Adrenal gland (tissue), 12 donors: ENCODE results near the gene ANKS1A. TPM values are rescaled to one million over a fixed set of nuclear protein-coding genes. Genes with fewer than 3 reads are reported as not detected.

Experiments used
- DNase-seq, 7 donors: peaks; one replicate each; pipeline ENCODE4 v3.0.0-alpha.2; 2019 to 2020
- H3K27ac ChIP-seq, 5 donors: fragments of 200-600 bp; sonication (generic) in 4 of 5; 1 replicate in 3 of 5; 2 replicates in 2 of 5; pipeline versions ENCODE4 v1.5.1 to v1.8.0; 2016 to 2020; ENCODE audit warnings: mild to moderate bottlenecking in 1 of 5
- H3K27me3 ChIP-seq: fragments of 200-600 bp; 2 replicates; pipeline ENCODE4 v1.8.0; 2021
- H3K36me3 ChIP-seq, 2 donors: fragments of 200-600 bp; replicated peaks in 1 of 2; 1 replicate in 1 of 2; 2 replicates in 1 of 2; pipeline versions ENCODE4 v1.5.1 to v1.8.0; 2018 to 2022
- H3K4me1 ChIP-seq, 2 donors: fragments of 200-600 bp; replicated peaks in 1 of 2; 1 replicate in 1 of 2; 2 replicates in 1 of 2; pipeline versions ENCODE4 v1.5.1 to v1.8.0; 2018 to 2021
- H3K4me3 ChIP-seq, 4 donors: fragments of 200-600 bp; sonication (generic) in 3 of 4; one replicate each; pipeline ENCODE4 v1.5.1; 2016 to 2018
- H3K9me3 ChIP-seq, 3 donors: fragments of 200-600 bp; sonication (generic) in 1 of 3; replicated peaks in 1 of 3; 1 replicate in 2 of 3; 2 replicates in 1 of 3; pipeline versions ENCODE4 v1.5.1 to v1.8.0; 2016 to 2021
- CTCF ChIP-seq, 6 experiments: fragments of 450-650 bp in 4 of 6; fragments of 200-600 bp in 2 of 6; sonication (generic) in 1 of 6; IDR thresholded peaks; 1 replicate in 5 of 6; 2 replicates in 1 of 6; pipeline versions ENCODE4 v1.5.1 to v1.8.0; 2016 to 2021; ENCODE audit warnings: antibody characterized with exemption in 6 of 6, mild to moderate bottlenecking in 2 of 6, moderate library complexity in 1 of 6
- POLR2A ChIP-seq, 2 donors: fragments of 450-650 bp; IDR thresholded peaks; one replicate each; pipeline ENCODE4 v1.6.1; 2017; ENCODE audit warnings: antibody characterized with exemption in 2 of 2, mild to moderate bottlenecking in 2 of 2, moderate library complexity in 1 of 2
- WGBS, 4 donors: extraction: QIAGEN DNeasy Blood & Tissue Kit in 2 of 4; methylation state at CpG; one replicate each; pipeline versions ENCODE4 v1.1.5 to v1.1.7; 2013 to 2017; 5-methylcytosine and 5-hydroxymethylcytosine counted together
- intact Hi-C, 2 donors: fragments of 100-400 bp; cut with DNase I; formaldehyde crosslinking; loops; one replicate each; pipeline versions ENCODE4 v1.14.1 to v1.15.0; 2022 to 2023
- polyA plus RNA-seq, 3 donors: library from polyadenylated mRNA; stranded (reverse); fragments of 200-250 nt in 2 of 3; fragments of 350-450 nt in 1 of 3; fragmentation: Illumina TruSeq in 1 of 3; extraction: RNeasy Lipid Tissue Mini Kit (QIAGEN cat#74804) in 1 of 3; gene quantifications; one replicate each; pipeline ENCODE4 v1.2.3, GENCODE V29; 2013 to 2014
- total RNA-seq, 9 donors: library from RNA; depleted of rRNA in 4 of 9; stranded (reverse); fragments of >200 nt in 4 of 9; fragments of 120-200 nt in 1 of 9; fragmentation: NEBNext Ultra II Directional in 1 of 9; extraction: Animal tissue kit (Norgen Biotek cat#: 25700) in 1 of 9; gene quantifications; one replicate each; pipeline versions ENCODE4 v1.1.0 to v1.2.4, GENCODE V29; 2013 to 2023
- donor health status: healthy with polysubstance abuse.
- donor health status: Bipolar disorder and iron deficiency.
- donor health status: DM: yes; HTN: yes; CAD: no.
- donor health status: DM: no; HTN: no; CAD: no.
- donor health status: DM: no; HTN: no; CAD: no.
- donor health status: DM: yes; HTN: yes; CAD: no.

The ANKS1A gene
- total and polyA plus RNA-seq, 12 donors: 11.7 to 68.0 (median 42.4) TPM

- intact Hi-C loops: no loop called here
- Histone ChIP-seq H3K9me3 (no peaks in the 10 kb centered on the region), H3K36me3 (peaks cover 0 to 6% of the 10 kb centered on the region in 2 donors), H3K27me3 (no peaks in the 10 kb centered on the region), H3K4me3 (no peak overlapping the region), H3K4me1 (peaks cover 20 to 57% of the 10 kb centered on the region in 2 donors), H3K27ac (peak overlapping the region in 1 of 5 donors; percentile 3)
- TF ChIP-seq CTCF (IDR thresholded peaks at IDR 0.05) (no peak), POLR2A (IDR thresholded peaks at IDR 0.05) (no peak)
- DNase-seq: no peak
- WGBS, 4 donors: 75 to 79% (median 78%) methylated on average over 4 of the region's 4 CpGs
These were observed 152.2 kb downstream of the ANKS1A start for GRCh38 chr6:35041086-35041861.

- H3K36me3 ChIP-seq: peaks cover 0 to 6% of the 10 kb centered on the region in 2 donors
- H3K27me3 ChIP-seq: no peaks in the 10 kb centered on the region
- DNase-seq: no peak
- H3K4me1 ChIP-seq: peaks cover 29 to 66% of the 10 kb centered on the region in 2 donors
- 82 to 94% (median 91%) methylated on average over 9 of the region's 9 CpGs for WGBS, 4 donors
- peak overlapping the region in 1 of 5 donors; percentile 50 for H3K27ac ChIP-seq
- TF ChIP-seq POLR2A (IDR thresholded peaks at IDR 0.05): no peak
- no peaks in the 10 kb centered on the region for H3K9me3 ChIP-seq
- intact Hi-C loops: no loop called here
- no peak overlapping the region for H3K4me3 ChIP-seq
These were observed 153.2 kb downstream of the ANKS1A start for GRCh38 chr6:35042031-35042815.

DNA sequence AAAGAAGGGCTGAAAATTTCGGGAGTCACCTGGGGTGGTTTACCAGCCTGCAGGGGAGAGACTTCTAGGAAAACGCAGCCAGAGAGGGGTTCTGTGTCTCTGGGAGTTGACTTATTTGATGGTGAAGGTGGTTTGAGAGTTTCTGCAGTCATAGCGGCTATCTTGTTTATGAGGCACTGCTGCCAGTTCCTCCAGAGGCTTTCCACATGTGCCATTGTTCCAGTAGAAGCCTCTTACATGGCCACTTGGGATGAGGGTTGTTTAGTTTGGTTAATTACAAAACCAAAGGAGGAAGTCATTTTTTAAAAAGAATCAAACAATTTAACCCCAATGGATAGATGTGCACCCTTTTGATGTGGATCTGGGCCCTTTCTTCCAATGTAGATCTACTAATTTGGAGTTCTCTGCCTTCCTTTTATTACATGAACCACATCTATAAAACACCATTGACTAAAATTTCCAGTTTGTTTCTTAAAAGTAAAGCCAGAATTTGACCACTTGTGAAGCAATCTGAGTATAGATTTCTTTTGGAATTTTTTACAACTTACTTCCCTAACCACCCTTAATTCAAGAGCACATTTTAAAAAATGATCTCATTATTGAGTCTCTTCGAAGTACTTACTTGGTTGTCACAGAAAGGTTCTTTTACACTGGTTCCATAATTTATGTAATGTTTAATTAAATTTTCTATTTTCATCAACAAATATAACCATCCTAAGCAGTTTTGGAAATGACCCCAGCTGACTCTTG, 154.5 kb downstream of the ANKS1A start:
- peaks cover 0 to 6% of the 10 kb centered on the region in 2 donors for H3K36me3 ChIP-seq
- H3K27me3 ChIP-seq: no peaks in the 10 kb centered on the region
- no peak overlapping the region for H3K4me3 ChIP-seq
- H3K9me3 ChIP-seq: no peaks in the 10 kb centered on the region
- TF ChIP-seq CTCF (IDR thresholded peaks at IDR 0.05) (no peak), POLR2A (IDR thresholded peaks at IDR 0.05) (no peak)
- no peak for DNase-seq
- 69 to 83% (median 79%) methylated on average over 4 of the region's 4 CpGs for WGBS, 4 donors
- intact Hi-C loops: no loop called here
- peak overlapping the region in 4 of 5 donors; percentile 33 to 96 (median 75) for H3K27ac ChIP-seq
- H3K4me1 ChIP-seq: peaks cover 43 to 80% of the 10 kb centered on the region in 2 donors

- Histone ChIP-seq H3K27me3 (no peaks in the 10 kb centered on the region), H3K4me3 (no peak overlapping the region), H3K27ac (peak overlapping the region; percentile 23 to 96 (median 57)), H3K9me3 (no peaks in the 10 kb centered on the region), H3K36me3 (peaks cover 0 to 6% of the 10 kb centered on the region in 2 donors), H3K4me1 (peaks cover 49 to 87% of the 10 kb centered on the region in 2 donors)
- WGBS, 4 donors: 69 to 72% (median 71%) methylated on average over 13 to 16 of the region's 16 CpGs
- intact Hi-C loops: no loop called here
- peak in 3 of 7 donors; percentile 45 to 47 (median 46) for DNase-seq
- TF ChIP-seq CTCF (IDR thresholded peaks at IDR 0.05) (no peak), POLR2A (IDR thresholded peaks at IDR 0.05) (no peak)
These were observed 155.2 kb downstream of the ANKS1A start for GRCh38 chr6:35044145-35044745.
